CD14-positive monocyte (primary cell): ENCODE results near the gene MAU2. TPM values are rescaled to one million over a fixed set of nuclear protein-coding genes. Genes with fewer than 3 reads are reported as not detected.

ENCODE experiments used
- DNase-seq, 3 donors: peaks; one replicate each; pipeline ENCODE4 v3.0.0-alpha.2; 2011 to 2022
- H2AFZ ChIP-seq: 2 replicates; pipeline ENCODE4 v1.6.0; 2012; ENCODE audit warnings: mild to moderate bottlenecking, low read depth, low read length, inconsistent platforms; ENCODE audit not compliant: insufficient read depth, poor library complexity, severe bottlenecking
- H3K27ac ChIP-seq, 2 donors: 1 replicate in 1 of 2; 2 replicates in 1 of 2; pipeline ENCODE4 v1.5.1; 2012 to 2013; ENCODE audit warnings: low read length in 2 of 2, control low read depth in 1 of 2, inconsistent platforms in 1 of 2, low read depth in 1 of 2, mild to moderate bottlenecking in 1 of 2
- H3K27me3 ChIP-seq, 2 donors: one replicate each; pipeline versions ENCODE4 v1.6.0 to v1.6.1; 2011 to 2013; ENCODE audit warnings: low read length in 2 of 2; ENCODE audit not compliant: control insufficient read depth in 2 of 2, insufficient read depth in 2 of 2
- H3K36me3 ChIP-seq, 2 donors: replicated peaks in 1 of 2; 1 replicate in 1 of 2; 2 replicates in 1 of 2; pipeline versions ENCODE4 v1.5.1 to v1.6.1; 2012 to 2013; ENCODE audit warnings: low read length in 2 of 2, control low read depth in 1 of 2, inconsistent platforms in 1 of 2, mild to moderate bottlenecking in 1 of 2; ENCODE audit not compliant: insufficient read depth in 2 of 2, control insufficient read depth in 1 of 2
- H3K4me1 ChIP-seq, 2 donors: 1 replicate in 1 of 2; 2 replicates in 1 of 2; pipeline versions ENCODE4 v1.5.1 to v1.6.1; 2012 to 2013; ENCODE audit warnings: low read length in 2 of 2, control low read depth in 1 of 2, inconsistent platforms in 1 of 2, mild to moderate bottlenecking in 1 of 2, moderate library complexity in 1 of 2; ENCODE audit not compliant: insufficient read depth in 2 of 2, control insufficient read depth in 1 of 2
- H3K4me2 ChIP-seq: replicated peaks from 2 replicates; pipeline ENCODE3; 2012; ENCODE audit warnings: low read length, moderate library complexity, mild to moderate bottlenecking; ENCODE audit not compliant: poor library complexity, severe bottlenecking; ENCODE audit errors: extremely low read depth
- H3K4me3 ChIP-seq, 3 experiments: fragments of 200-600 bp in 1 of 3; sonication (generic) in 1 of 3; replicated peaks in 1 of 3; 1 replicate in 2 of 3; 2 replicates in 1 of 3; pipeline ENCODE4 v1.5.1; 2011 to 2013; ENCODE audit warnings: low read length in 3 of 3, mild to moderate bottlenecking in 3 of 3, control low read depth in 2 of 3, low read depth in 2 of 3, inconsistent platforms in 1 of 3, moderate library complexity in 1 of 3
- H3K79me2 ChIP-seq: 2 replicates; pipeline ENCODE4 v1.6.0; 2012; ENCODE audit warnings: mild to moderate bottlenecking, control low read depth, inconsistent platforms, low read length, moderate library complexity; ENCODE audit not compliant: insufficient read depth
- H3K9ac ChIP-seq: 2 replicates; pipeline ENCODE4 v1.6.0; 2017; ENCODE audit warnings: low read length, mild to moderate bottlenecking; ENCODE audit not compliant: insufficient read depth, poor library complexity, severe bottlenecking
- H3K9me3 ChIP-seq, 2 donors: replicated peaks in 1 of 2; 1 replicate in 1 of 2; 2 replicates in 1 of 2; pipeline versions ENCODE4 v1.5.1 to v1.6.1; 2012 to 2013; ENCODE audit warnings: low read length in 2 of 2, control low read depth in 1 of 2; ENCODE audit not compliant: control insufficient read depth in 1 of 2, insufficient read depth in 1 of 2
- H4K20me1 ChIP-seq: 2 replicates; pipeline ENCODE4 v1.6.0; 2012; ENCODE audit warnings: mild to moderate bottlenecking, low read length, control low read depth, moderate library complexity; ENCODE audit not compliant: insufficient read depth
- H3K27ac Mint-ChIP-seq, 7 donors: one replicate each; pipeline ENCODE4 v1.8.0; 2020; ENCODE audit warnings: mild to moderate bottlenecking in 7 of 7, mixed read lengths in 7 of 7, moderate library complexity in 6 of 7, inconsistent platforms in 2 of 7
- H3K27me3 Mint-ChIP-seq, 3 donors: one replicate each; pipeline ENCODE4 v1.8.0; 2021 to 2022; ENCODE audit warnings: low read depth in 3 of 3, mild to moderate bottlenecking in 3 of 3, mixed read lengths in 3 of 3, moderate library complexity in 3 of 3, inconsistent platforms in 1 of 3
- H3K36me3 Mint-ChIP-seq, 2 donors: one replicate each; pipeline ENCODE4 v1.8.0; 2020; ENCODE audit warnings: mixed read lengths in 2 of 2, inconsistent platforms in 1 of 2, mild to moderate bottlenecking in 1 of 2
- H3K4me1 Mint-ChIP-seq: one replicate; pipeline ENCODE4 v1.8.0; 2020; ENCODE audit warnings: mild to moderate bottlenecking, mixed read lengths
- H3K4me3 Mint-ChIP-seq, 2 donors: one replicate each; pipeline ENCODE4 v1.8.0; 2020; ENCODE audit warnings: mild to moderate bottlenecking in 2 of 2, mixed read lengths in 2 of 2, moderate library complexity in 1 of 2
- H3K9me3 Mint-ChIP-seq, 7 donors: one replicate each; pipeline ENCODE4 v1.8.0; 2020 to 2022; ENCODE audit warnings: mixed read lengths in 7 of 7, mild to moderate bottlenecking in 6 of 7, moderate library complexity in 6 of 7, inconsistent platforms in 2 of 7
- CTCF ChIP-seq: fragments of 200-600 bp; IDR thresholded peaks from one replicate; pipeline ENCODE4 v1.8.0; 2022; ENCODE audit warnings: antibody characterized with exemption, mild to moderate bottlenecking
- WGBS: methylation state at CpG from one replicate; pipeline ENCODE4 v1.1.5; 2013; ENCODE audit warnings: missing lambda C conversion rate; ENCODE audit not compliant: insufficient coverage; 5-methylcytosine and 5-hydroxymethylcytosine counted together
- intact Hi-C, 2 donors: fragments of 100-400 bp; cut with micrococcal nuclease; formaldehyde crosslinking; loops; one replicate each; pipeline versions ENCODE4 v1.15.0 to v1.15.1; 2023
- polyA plus RNA-seq, 3 donors: library from polyadenylated mRNA; depleted of rRNA in 1 of 3; unstranded in 2 of 3; stranded (reverse) in 1 of 3; fragments of 300-500 nt in 2 of 3; fragments of >200 nt in 1 of 3; fragmentation: Illumina TruSeq in 2 of 3; gene quantifications; 1 replicate in 2 of 3; 2 replicates in 1 of 3; pipeline ENCODE4 v1.2.3, GENCODE V29; 2012 to 2021

The MAU2 gene
- polyA plus RNA-seq, 3 donors = 7.4 to 68.4 (median 14.5) TPM

- peaks cover 69 to 98% of the 10 kb centered on the region in 2 donors for H3K36me3 Mint-ChIP-seq
- Histone ChIP-seq H3K4me2 (no peak overlapping the region), H4K20me1 (peaks cover 21% of the 10 kb centered on the region), H2AFZ (no peak overlapping the region), H3K9me3 (no peaks in the 10 kb centered on the region), H3K27ac (no peak overlapping the region), H3K36me3 (peaks cover 88 to 100% of the 10 kb centered on the region in 2 donors), H3K9ac (no peak overlapping the region), H3K79me2 (no peaks in the 10 kb centered on the region), H3K4me3 (no peak overlapping the region), H3K27me3 (no peaks in the 10 kb centered on the region), H3K4me1 (no peaks in the 10 kb centered on the region)
- H3K4me1 Mint-ChIP-seq = no peaks in the 10 kb centered on the region
- H3K27ac Mint-ChIP-seq = peak overlapping the region in 2 of 7 donors; percentile 38 to 67
- DNase-seq = no peak
- H3K27me3 Mint-ChIP-seq = no peaks in the 10 kb centered on the region
- intact Hi-C loops = no loop called here
- TF ChIP-seq CTCF = no peak
- 91% methylated on average over 9 of the region's 10 CpGs for WGBS
- H3K4me3 Mint-ChIP-seq = no peak overlapping the region
- no peaks in the 10 kb centered on the region for H3K9me3 Mint-ChIP-seq
Measured at GRCh38 chr19:19347401-19348110, 26.9 kb downstream of the MAU2 start.

DNA sequence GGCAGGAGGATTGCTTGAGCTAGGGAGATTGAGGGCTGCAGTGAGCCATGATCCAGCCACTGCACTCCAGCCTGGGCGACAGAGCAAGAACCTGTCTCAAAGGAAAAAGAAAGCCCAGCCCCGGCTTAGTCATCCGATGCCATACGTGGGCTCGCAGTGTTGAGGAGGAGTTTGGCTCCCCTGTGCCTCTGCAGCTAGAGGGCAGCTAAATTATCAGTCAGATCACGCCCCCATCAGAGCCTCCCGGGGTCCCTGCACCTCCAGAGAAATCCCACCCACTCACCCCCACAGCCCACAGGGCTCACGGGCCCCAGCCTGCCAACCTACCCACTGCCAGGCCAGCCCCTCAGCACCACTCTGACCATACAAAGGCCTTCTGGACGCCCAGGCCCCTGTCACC is 27.6 kb downstream of the MAU2 start:
- H3K27me3 ChIP-seq = no peaks in the 10 kb centered on the region
- H3K9me3 ChIP-seq = no peaks in the 10 kb centered on the region
- Mint-ChIP-seq H3K27me3 (no peaks in the 10 kb centered on the region), H3K9me3 (no peaks in the 10 kb centered on the region), H3K36me3 (peaks cover 67 to 98% of the 10 kb centered on the region in 2 donors), H3K4me1 (no peaks in the 10 kb centered on the region), H3K4me3 (no peak overlapping the region), H3K27ac (no peak overlapping the region)
- no peak overlapping the region for H3K4me3 ChIP-seq
- H3K4me2 ChIP-seq = no peak overlapping the region
- H3K9ac ChIP-seq = no peak overlapping the region
- DNase-seq = no peak
- H3K36me3 ChIP-seq = peaks cover 88 to 100% of the 10 kb centered on the region in 2 donors
- H2AFZ ChIP-seq = no peak overlapping the region
- 100% methylated on average over 3 of the region's 9 CpGs for WGBS
- H3K4me1 ChIP-seq = no peaks in the 10 kb centered on the region
- no peaks in the 10 kb centered on the region for H3K79me2 ChIP-seq
- intact Hi-C loops = no loop called here
- no peak for TF ChIP-seq CTCF
- H3K27ac ChIP-seq = no peak overlapping the region
- H4K20me1 ChIP-seq = peaks cover 21% of the 10 kb centered on the region
